Stromal cell of bone marrow (primary cell): Measurements from ENCODE around the gene ODC1.

ENCODE experiments used
- DNase-seq: peaks from one replicate; pipeline ENCODE4 v3.0.0-alpha.2; 2012; ENCODE audit warnings: low read depth

Gene ODC1

DNA sequence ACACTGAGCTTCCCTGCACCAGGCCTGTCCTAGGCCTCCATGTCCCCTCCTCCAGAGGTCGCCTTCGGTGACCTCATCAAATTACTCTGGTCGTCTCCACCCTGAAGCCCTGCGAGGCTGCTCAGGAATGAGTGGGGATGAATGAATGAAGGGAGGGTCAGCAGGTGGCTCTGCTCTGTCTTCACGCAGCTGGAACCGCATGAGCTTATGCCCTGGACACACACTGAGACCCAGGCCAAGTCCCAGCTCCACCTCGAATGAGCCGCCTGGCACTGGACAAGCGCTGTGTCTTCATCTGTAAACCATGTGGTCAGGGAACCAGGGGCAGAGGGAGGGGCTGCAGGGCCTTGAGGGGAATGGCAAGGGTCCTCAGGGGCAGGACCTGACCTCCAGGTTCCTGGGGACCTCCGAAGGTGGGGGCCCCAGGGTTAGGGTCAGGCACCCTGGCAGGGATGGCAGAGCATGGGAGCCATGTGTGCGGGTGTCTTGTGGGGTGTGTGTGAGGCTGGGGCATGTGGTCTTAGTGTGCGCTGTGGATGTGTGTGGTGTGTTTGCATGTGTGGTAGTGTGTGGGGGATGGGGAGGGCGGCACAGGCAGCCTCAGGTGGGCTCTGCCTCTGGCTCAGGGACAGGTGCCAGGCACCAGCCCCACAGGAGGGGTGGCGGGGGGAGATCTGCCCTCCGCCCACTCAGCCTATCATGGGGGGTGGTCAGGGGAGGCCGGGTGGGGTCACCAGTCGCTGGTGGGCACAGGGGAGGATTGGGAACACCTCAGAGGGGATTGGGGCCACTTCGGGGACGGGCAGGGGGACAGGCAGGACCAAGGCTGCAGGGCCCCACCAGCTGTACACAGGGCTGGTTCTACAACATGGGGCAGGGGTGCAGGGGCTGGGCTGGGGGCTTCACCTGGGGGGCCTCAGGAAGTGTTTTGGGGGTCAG lies 13.9 kb downstream of the ODC1 start:
- DNase-seq: no peak

DNA sequence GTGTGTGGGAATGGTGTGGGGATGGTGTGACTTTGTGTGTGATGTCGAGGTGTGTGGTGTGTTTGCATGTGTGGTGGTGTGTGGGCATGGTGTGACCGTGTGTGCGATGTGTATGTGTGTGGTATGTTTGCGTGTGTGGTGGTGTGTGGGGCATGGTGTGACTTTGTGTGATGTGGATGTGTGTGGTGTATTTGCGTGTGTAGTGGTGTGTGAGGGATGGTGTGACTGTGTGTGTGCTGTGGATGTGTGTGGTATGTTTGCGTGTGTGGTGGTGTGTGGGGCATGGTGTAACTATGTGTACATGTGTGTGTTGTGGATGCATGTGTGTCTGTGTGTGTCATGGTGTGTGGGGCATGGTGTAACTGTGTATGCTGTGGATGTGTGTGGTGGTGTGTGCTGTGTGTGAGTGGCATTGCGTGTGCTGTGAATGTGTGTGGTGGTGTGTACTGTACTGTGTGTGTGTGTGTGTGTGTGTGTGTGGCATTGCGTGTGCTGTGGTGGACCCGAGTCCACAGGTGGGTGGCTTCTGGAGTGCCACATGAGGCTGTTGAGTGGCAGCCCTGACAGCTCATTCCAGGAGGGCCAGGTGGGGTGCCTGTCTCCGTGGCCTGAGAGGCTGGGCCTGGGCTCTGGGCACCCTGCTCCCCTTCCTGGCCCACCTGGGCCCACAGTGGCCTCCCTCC lies 14.7 kb downstream of the ODC1 start:
- DNase-seq: no peak

- DNase-seq: no peak
Measured at GRCh38 chr2:10432311-10433181, 15.6 kb downstream of the ODC1 start.

DNA sequence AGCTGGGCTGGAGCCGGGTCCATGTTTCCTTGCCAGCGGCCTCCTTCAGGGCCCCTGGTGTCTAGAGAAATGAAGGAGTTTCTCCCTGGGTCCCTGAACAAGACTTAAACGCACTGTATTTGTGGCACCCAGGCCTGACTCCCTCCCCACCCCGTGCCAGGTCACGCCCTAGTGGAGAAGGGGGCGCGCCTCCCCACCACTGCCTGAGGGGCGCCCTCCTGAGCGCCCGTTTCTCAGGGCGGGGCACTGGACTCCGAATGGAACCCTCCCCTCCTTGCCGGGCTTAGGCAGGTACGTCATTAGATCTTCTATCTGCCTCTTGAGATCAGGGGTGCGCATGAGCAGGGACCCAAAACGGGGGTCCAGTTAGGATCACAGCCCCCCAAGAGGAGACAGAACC lies 16.3 kb downstream of the ODC1 start:
- DNase-seq: no peak

DNA sequence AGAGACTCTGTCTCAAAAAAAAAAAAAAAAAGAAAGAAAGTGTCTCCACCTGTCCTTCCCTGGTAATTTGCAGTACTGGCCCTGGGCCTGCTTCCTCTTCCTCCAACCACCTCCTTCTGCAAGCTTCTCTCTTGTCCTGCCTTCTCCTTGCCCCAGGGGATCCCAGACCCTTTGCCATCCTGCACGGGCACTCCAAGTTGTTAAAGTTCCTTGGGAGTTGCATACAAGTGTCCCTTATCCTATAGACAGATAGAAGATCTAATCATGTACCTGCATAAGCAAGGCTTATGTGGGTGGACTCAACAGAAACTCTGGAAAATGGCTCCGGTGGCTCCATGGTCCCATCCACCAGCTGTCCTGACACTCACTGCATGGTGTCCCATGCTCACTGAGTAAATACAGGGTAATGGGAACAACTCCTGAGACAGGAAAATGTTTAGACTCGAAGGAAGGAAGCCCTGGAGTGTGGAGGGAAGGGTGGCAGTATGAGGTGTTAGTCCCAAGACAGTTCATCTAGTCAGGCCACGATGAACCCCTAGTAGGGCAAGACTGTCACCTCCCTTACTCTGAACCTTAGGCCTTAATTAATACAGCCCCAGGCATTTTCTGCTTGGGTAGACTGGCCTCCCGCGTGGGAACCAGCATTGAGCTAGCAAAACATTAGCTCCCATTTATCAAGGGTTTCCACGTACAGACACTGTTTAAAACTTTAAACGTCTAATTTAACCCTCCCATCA lies 17.1 kb downstream of the ODC1 start:
- DNase-seq: no peak

DNA sequence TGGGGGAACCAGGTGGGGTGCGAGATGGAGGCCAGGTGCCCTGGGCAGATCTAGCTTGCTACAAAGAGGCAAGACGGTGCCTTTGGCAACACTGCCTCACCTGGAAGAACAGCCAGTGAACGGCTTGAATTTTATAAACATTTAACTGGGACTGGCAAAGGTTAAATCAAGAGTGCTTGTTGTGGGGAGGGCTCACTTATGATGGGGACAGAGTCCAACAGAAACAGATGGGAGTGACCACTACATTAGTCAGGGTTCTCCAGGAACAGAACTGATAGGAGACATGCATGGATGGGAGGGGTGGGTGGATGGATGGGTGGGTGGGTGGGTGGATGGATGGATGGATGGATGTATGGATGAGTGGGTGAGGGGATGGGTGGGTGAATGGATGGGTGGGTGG lies 19.2 kb downstream of the ODC1 start:
- DNase-seq: no peak

DNA sequence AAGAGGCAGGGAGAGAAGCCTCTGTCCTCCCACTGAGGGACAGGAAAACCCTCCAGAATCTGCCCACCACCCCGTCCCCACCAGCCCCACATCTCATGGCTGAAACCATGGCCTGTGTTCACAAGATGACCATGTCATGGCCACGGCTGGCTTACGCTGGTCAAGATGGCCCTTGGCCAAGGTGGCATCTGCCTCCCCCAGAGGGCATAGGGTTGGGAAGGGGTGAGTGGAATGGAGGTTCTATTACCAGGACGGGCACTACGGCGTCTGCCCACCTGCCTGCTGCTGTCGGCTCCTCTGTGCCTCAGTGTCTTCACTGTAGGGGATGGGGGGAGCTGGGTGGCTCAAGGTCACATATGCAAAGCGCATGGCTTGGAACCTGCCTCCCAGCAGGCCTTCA lies 19.8 kb downstream of the ODC1 start:
- no peak for DNase-seq

DNA sequence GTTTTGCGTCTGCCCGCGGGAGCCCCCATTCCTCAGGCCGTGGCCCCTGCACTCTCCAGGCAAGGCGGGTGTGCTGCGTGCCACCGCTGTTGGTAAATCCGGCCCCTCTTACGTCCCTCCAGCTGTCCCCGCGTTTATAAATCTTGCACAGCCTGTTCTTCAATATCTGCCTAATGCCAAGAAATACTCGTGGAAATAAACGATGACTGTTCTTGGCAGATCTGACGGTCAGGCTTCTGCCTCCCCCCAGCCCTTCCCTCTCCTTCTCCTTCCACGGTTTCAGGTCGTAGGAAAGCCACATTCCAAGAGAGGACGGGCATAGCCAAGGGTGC lies 20.5 kb downstream of the ODC1 start:
- DNase-seq: no peak

DNA sequence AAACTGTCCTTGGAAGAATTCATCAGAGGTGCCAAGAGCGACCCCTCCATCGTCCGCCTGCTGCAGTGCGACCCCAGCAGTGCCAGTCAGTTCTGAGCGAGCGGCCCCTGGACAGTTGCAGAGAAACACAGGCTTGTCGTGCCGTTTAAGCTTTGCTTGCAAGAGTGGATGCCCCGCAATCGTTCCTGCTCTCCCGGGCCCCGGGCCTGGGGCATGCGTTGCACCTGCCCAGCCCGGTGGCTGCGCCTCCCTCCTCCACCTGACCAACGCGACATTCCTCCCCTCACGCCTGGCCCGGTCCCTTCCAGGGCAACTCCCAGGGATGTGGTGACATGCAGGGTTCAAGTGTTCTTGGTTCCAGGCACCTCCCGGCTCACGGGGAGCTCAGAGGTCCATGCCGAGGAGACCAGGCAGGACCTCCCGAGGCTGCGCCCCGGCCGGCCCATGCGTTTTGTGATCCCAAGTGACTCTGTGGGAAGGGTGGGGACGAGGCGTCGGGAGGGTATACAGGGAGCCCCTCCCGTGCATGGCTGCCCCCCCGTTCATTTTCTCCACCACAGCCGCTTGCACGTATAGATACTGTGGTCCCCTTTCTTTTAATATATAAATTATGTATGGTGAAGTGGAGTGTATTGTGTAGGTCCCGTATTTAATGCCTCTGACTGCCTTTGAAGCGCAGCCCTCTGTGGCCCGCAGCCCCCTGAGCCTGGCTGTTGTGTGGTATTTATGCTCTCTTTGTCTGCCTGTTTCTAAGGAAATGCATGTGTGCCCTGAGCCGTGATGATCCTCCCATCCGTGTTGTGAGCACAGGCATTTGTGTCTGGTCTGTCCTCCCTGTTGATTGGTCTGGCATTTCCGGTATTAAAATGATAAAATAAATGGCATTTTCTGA lies 21.2 kb downstream of the ODC1 start:
- no peak for DNase-seq

DNA sequence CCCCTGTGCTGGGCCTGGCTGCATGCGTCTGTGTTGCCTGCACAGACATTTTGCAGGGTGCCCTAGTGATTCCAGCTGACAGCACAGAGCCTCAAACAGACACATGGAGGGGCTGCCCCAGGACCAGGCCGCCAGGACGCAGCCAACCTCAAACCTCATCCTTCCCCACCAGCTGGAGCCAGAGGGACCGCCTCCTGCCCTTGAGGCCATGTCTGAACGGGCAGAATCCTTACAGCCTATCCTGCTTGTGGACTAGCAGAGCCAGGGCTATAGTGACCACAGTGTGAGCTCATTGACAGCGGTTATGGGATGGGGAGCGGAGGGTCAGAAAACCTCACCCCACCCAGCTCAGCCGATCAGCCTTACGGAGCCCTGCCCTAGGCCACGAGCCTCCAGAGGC lies 22.4 kb downstream of the ODC1 start:
- no peak for DNase-seq

DNA sequence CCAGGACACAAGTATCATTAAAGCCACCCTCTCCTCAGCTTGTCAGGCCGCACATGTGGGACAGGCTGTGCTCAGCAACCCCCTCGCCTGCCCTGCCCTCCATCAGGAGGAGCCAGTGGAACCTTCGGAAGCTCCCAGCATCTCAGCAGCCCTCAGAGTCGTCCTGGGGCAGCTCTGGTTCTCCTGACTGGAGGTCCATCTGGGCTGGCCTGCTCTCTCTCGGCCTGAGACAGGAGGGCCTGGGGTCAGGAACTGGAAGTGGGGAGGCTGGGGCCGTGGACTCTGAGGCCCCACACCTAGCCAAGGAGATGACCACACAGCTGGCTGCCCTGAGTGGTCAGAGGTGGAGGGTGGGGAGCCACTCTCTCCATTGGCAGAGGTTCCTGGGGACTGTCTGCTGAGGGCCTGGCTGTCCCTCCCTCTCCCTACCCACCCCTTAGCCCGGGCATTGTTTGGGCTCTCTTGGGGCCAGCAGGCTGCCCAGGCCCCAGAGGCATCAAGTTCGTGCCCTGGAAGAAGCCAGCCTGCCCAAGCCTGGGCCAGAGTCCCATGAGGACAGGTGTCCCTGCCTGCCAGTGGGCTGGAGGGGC lies 23.1 kb downstream of the ODC1 start:
- DNase-seq: no peak

- no peak for DNase-seq
Measured at GRCh38 chr2:10424051-10424450, 24.1 kb downstream of the ODC1 start.

GRCh38 chr2:10423400-10423774 lies 24.7 kb downstream of the ODC1 start:
- no peak for DNase-seq

GRCh38 chr2:10422732-10423399 lies 25.3 kb downstream of the ODC1 start:
- DNase-seq: no peak

DNA sequence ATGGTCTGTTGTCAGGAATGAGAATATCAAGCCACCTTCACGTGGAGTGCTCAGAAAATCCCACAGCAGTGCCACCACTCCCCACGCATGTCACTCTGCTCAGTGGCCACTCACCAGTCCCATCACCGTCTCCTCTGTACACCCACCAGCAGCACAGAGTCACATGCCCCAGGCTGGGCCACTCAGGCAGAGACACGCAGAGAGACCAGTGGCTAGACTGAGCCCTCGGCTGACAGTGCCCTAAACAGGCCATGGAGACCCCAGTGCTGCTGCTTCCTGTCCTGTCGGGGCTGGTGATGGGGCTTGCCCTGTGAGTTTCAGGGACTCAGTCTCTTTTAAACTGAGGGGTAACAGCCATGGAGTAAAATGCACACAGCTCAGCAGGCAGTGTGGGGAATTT lies 25.9 kb downstream of the ODC1 start:
- DNase-seq: no peak

DNA sequence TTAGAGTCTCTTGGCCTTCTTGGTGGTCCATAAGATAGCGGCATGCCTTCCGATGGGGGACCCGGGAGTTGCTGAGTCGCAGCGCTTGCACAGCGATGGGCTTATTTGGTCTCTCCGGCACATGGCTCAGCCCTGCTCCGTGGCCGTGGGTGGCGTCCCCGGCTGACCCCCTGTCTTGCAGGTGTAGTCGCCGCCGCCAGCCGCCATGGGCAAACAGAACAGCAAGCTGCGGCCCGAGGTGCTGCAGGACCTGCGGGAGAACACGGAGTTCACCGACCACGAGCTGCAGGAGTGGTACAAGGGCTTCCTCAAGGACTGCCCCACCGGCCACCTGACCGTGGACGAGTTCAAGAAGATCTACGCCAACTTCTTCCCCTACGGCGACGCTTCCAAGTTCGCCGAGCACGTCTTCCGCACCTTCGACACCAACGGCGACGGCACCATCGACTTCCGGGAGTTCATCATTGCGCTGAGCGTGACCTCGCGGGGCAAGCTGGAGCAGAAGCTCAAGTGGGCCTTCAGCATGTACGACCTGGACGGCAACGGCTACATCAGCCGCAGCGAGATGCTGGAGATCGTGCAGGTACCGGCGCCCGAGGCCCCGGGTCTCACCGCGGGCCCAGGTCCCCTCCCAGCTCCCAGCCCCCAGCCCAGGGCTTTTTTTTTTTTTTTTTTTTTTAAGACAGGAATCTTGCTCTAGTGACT lies 28.4 kb downstream of the ODC1 start:
- DNase-seq: no peak

GRCh38 chr2:10417551-10418335 lies 30.4 kb downstream of the ODC1 start:
- no peak for DNase-seq

DNA sequence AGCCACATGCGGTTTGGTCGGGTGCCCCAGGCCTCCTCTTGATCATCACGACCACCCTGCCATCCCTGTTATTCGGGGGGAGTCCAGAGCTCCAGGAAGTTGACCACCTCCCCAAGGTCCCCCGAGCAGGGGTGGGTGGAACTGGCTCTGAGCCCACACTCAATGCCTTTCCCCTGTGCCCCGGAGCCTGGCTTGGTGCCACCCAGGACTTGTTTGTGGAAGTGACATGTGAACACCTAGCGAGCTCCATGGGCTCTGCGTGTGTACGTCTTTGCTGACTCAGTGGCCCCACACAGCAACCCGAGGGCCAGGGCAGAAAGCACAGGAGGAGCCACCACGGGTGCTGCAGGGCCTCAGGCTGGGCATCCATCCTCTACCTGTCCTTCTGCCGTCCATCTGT lies 32.5 kb downstream of the ODC1 start:
- no peak for DNase-seq

DNA sequence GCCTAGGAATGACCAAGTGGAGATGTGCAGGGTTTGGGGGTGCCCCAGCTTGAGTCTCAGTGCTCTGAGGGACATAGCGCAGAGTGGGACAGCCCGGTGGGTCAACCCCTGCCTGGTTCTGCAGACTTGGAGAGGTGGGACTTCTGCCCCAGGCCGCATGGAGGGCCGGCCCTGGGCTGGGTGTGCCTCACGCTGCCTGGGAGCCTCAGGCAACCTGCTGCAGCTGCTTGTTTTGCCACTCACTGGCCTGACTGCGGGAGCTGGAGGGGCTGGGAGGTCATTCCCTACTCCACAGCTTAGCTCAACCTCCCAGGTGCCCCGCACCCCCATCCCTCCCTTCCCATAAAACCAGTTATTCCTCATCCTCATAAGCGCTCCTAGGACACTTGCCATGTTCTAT lies 33.1 kb downstream of the ODC1 start:
- no peak for DNase-seq
